Measurements from ENCODE around the gene UTS2. TPM values are rescaled to one million over a fixed set of nuclear protein-coding genes. Genes with fewer than 3 reads are reported as not detected.

UTS2 gene
- total and polyA plus RNA-seq, 4 donors = 0.28 TPM; not detected in 3

DNA sequence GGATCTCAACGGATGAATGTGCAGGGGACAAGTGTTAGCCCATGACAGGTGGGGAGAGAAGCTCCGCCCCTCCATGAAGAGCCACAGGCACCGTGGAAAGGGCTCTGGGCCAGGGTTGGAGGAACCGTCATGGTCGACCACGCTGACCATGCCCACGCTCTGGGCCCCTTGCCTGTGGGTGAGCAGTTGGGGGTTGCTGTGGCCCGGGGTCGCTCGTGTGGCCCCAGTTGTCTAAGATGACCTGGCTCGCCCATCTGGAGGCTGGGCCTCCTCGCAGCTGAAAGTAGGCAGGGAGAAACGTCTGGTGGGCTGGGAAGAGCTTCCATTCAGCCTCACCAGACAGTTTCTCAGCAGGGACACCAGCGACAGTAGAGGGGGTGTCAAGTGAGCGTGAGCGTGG is 13.1 kb upstream of the UTS2 start:
- WGBS = 88% methylated on average over 16 of the region's 16 CpGs

DNA sequence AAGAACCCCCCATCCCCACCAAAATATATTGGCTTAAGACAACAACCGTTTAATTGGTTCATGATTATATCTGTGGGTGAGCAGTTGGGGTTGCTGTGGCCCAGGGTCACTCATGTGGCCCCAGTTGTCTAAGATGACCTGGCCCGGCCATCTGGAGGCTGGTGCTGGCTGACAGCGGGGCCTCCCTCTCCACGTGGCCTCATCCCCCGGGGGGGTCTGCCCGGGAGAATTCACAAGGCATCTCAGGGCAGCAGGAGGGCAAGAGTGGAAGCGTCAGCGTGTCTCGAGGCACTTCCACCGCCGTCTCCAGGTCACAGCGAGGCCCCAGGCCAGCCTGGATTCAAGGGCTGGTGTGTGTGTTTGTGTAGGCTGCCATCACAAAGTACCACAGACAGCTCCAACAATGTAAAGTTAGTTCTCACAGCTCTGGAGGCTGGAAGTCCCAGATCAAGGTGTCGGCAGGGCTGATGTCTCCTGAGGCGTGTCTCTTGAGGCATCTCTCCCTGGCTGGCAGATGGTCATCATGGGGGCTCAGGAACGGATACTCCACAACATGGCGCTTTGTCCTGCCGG is 11.0 kb upstream of the UTS2 start:
- Histone ChIP-seq H3K9me3 (ENCODE audit: control insufficient read depth in 4 of 4, low read length in 3 of 4) (no peaks in the 10 kb centered on the region), H3K9ac (ENCODE audit: low read depth in 1 of 2, low read length in 2 of 2) (no peak overlapping the region), H3K36me3 (ENCODE audit: control insufficient read depth in 4 of 4, insufficient read depth in 3 of 4, low read depth in 1 of 4, low read length in 3 of 4) (no peaks in the 10 kb centered on the region), H3K4me1 (ENCODE audit: control insufficient read depth in 4 of 4, insufficient read depth in 4 of 4, low read length in 3 of 4) (no peaks in the 10 kb centered on the region), H3K27me3 (ENCODE audit: control insufficient read depth in 4 of 4, insufficient read depth in 4 of 4, low read length in 3 of 4) (no peaks in the 10 kb centered on the region), H3K4me3 (ENCODE audit: low read depth in 1 of 3, low read length in 3 of 3) (no peak overlapping the region), H3K27ac (ENCODE audit: low read depth in 1 of 2, low read length in 2 of 2) (no peak overlapping the region)
- DNase-seq (ENCODE audit: low spot score) = no peak
- TF ChIP-seq JUND (IDR thresholded peaks at IDR 0.05) (no peak), HNF4G (IDR thresholded peaks at IDR 0.05) (no peak), HNF4A (conservative IDR thresholded peaks at IDR 0.05) (no peak)
- 84% methylated on average over 17 of the region's 17 CpGs for WGBS

More for the DNA sequence above, 13.1 kb upstream of the UTS2 start:
- no peak overlapping the region for H3K4me3 ChIP-seq (ENCODE audit: low read depth in 1 of 3, low read length in 3 of 3)
- no peak overlapping the region for H3K9ac ChIP-seq (ENCODE audit: low read depth in 1 of 2, low read length in 2 of 2)
- H3K4me1 ChIP-seq (ENCODE audit: control insufficient read depth in 4 of 4, insufficient read depth in 4 of 4, low read length in 3 of 4) = no peaks in the 10 kb centered on the region
- no peak for DNase-seq (ENCODE audit: low spot score)
- no peaks in the 10 kb centered on the region for H3K27me3 ChIP-seq (ENCODE audit: control insufficient read depth in 4 of 4, insufficient read depth in 4 of 4, low read length in 3 of 4)
- TF ChIP-seq GABPA (IDR thresholded peaks at IDR 0.05 in 1 of 2, conservative IDR thresholded peaks at IDR 0.05 in 1 of 2) (no peak), TAF1 (conservative IDR thresholded peaks at IDR 0.05) (no peak), FOXA1 (IDR thresholded peaks at IDR 0.05) (no peak), JUND (IDR thresholded peaks at IDR 0.05) (no peak), HNF4A (conservative IDR thresholded peaks at IDR 0.05) (no peak), HNF4G (IDR thresholded peaks at IDR 0.05) (no peak), NR2F2 (IDR thresholded peaks at IDR 0.05) (no peak), RXRA (IDR thresholded peaks at IDR 0.05) (no peak), EGR1 (IDR thresholded peaks at IDR 0.05; ENCODE audit: low read depth in 2 of 2) (no peak)
- TF ChIP-seq, protein P1, sequence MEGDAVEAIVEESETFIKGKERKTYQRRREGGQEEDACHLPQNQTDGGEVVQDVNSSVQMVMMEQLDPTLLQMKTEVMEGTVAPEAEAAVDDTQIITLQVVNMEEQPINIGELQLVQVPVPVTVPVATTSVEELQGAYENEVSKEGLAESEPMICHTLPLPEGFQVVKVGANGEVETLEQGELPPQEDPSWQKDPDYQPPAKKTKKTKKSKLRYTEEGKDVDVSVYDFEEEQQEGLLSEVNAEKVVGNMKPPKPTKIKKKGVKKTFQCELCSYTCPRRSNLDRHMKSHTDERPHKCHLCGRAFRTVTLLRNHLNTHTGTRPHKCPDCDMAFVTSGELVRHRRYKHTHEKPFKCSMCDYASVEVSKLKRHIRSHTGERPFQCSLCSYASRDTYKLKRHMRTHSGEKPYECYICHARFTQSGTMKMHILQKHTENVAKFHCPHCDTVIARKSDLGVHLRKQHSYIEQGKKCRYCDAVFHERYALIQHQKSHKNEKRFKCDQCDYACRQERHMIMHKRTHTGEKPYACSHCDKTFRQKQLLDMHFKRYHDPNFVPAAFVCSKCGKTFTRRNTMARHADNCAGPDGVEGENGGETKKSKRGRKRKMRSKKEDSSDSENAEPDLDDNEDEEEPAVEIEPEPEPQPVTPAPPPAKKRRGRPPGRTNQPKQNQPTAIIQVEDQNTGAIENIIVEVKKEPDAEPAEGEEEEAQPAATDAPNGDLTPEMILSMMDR (IDR thresholded peaks at IDR 0.05; ENCODE audit: low read depth, low read length, missing input control) = no peak
- H3K36me3 ChIP-seq (ENCODE audit: control insufficient read depth in 4 of 4, insufficient read depth in 3 of 4, low read depth in 1 of 4, low read length in 3 of 4) = no peaks in the 10 kb centered on the region
- H3K27ac ChIP-seq (ENCODE audit: low read depth in 1 of 2, low read length in 2 of 2) = no peak overlapping the region
- H3K9me3 ChIP-seq (ENCODE audit: control insufficient read depth in 4 of 4, low read length in 3 of 4) = no peaks in the 10 kb centered on the region

DNA sequence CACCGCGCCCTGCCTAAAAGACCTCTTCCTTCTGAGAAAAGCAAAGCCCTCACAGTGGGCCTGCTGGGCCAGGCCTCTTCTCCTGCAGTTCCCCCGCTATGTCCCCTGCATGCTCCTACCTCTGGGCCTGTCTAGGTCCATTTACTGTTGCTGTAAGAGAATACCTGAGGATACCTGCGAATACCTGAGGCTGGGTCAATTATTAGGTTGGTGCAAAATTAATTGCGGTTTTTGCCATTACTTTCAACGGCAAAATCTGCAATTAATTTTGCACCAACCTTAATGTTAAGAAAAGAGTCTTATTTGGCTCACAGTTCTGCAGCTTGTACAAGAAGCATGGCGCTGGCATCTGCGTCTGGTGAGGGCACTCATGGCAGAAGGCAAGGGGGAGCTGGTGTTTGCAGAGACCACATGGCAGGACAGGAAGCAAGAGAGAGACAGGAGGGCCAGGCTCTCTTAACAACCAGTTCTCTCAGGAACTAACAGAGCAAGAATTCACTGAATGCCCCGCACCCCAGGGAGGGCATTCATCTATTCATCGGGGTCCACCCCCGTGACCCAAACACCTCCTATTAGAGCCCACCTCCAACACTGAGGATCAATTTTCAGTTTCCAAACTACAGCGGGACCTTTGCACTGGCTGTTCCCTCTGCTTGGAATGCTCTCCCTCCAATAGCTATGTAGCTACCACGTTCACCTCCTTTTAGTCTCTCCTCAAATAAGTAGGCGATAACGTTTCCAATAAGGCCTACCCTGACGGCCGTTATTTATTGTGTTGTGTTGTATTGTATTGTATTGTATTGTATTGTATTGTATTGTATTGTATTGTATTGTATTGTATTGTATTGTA is 9.6 kb upstream of the UTS2 start:
- no peak for DNase-seq (ENCODE audit: low spot score)
- Histone ChIP-seq H3K27ac (ENCODE audit: low read depth in 1 of 2, low read length in 2 of 2) (no peak overlapping the region), H3K9me3 (ENCODE audit: control insufficient read depth in 4 of 4, low read length in 3 of 4) (no peaks in the 10 kb centered on the region), H3K9ac (ENCODE audit: low read depth in 1 of 2, low read length in 2 of 2) (no peak overlapping the region), H3K36me3 (ENCODE audit: control insufficient read depth in 4 of 4, insufficient read depth in 3 of 4, low read depth in 1 of 4, low read length in 3 of 4) (no peaks in the 10 kb centered on the region), H3K4me1 (ENCODE audit: control insufficient read depth in 4 of 4, insufficient read depth in 4 of 4, low read length in 3 of 4) (no peaks in the 10 kb centered on the region), H3K4me3 (ENCODE audit: low read depth in 1 of 3, low read length in 3 of 3) (no peak overlapping the region), H3K27me3 (ENCODE audit: control insufficient read depth in 4 of 4, insufficient read depth in 4 of 4, low read length in 3 of 4) (no peaks in the 10 kb centered on the region)
- 90% methylated on average over 17 of the region's 17 CpGs for WGBS
- TF ChIP-seq FOXA1 (IDR thresholded peaks at IDR 0.05) (no peak), HNF4A (conservative IDR thresholded peaks at IDR 0.05) (no peak), RAD21 (IDR thresholded peaks at IDR 0.05) (no peak), YY1 (IDR thresholded peaks at IDR 0.05) (no peak), EGR1 (IDR thresholded peaks at IDR 0.05; ENCODE audit: low read depth in 2 of 2) (no peak), FOXA2 (IDR thresholded peaks at IDR 0.05) (no peak), GABPA (IDR thresholded peaks at IDR 0.05 in 1 of 2, conservative IDR thresholded peaks at IDR 0.05 in 1 of 2) (no peak), NR2F2 (IDR thresholded peaks at IDR 0.05) (no peak), SP1 (IDR thresholded peaks at IDR 0.05) (no peak), JUND (IDR thresholded peaks at IDR 0.05) (no peak), HNF4G (IDR thresholded peaks at IDR 0.05) (no peak)
- TF ChIP-seq, protein P2, sequence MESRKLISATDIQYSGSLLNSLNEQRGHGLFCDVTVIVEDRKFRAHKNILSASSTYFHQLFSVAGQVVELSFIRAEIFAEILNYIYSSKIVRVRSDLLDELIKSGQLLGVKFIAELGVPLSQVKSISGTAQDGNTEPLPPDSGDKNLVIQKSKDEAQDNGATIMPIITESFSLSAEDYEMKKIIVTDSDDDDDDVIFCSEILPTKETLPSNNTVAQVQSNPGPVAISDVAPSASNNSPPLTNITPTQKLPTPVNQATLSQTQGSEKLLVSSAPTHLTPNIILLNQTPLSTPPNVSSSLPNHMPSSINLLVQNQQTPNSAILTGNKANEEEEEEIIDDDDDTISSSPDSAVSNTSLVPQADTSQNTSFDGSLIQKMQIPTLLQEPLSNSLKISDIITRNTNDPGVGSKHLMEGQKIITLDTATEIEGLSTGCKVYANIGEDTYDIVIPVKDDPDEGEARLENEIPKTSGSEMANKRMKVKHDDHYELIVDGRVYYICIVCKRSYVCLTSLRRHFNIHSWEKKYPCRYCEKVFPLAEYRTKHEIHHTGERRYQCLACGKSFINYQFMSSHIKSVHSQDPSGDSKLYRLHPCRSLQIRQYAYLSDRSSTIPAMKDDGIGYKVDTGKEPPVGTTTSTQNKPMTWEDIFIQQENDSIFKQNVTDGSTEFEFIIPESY (IDR thresholded peaks at IDR 0.05) = no peak
- TF ChIP-seq, protein P3, sequence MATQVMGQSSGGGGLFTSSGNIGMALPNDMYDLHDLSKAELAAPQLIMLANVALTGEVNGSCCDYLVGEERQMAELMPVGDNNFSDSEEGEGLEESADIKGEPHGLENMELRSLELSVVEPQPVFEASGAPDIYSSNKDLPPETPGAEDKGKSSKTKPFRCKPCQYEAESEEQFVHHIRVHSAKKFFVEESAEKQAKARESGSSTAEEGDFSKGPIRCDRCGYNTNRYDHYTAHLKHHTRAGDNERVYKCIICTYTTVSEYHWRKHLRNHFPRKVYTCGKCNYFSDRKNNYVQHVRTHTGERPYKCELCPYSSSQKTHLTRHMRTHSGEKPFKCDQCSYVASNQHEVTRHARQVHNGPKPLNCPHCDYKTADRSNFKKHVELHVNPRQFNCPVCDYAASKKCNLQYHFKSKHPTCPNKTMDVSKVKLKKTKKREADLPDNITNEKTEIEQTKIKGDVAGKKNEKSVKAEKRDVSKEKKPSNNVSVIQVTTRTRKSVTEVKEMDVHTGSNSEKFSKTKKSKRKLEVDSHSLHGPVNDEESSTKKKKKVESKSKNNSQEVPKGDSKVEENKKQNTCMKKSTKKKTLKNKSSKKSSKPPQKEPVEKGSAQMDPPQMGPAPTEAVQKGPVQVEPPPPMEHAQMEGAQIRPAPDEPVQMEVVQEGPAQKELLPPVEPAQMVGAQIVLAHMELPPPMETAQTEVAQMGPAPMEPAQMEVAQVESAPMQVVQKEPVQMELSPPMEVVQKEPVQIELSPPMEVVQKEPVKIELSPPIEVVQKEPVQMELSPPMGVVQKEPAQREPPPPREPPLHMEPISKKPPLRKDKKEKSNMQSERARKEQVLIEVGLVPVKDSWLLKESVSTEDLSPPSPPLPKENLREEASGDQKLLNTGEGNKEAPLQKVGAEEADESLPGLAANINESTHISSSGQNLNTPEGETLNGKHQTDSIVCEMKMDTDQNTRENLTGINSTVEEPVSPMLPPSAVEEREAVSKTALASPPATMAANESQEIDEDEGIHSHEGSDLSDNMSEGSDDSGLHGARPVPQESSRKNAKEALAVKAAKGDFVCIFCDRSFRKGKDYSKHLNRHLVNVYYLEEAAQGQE (IDR thresholded peaks at IDR 0.05) = no peak
- TF ChIP-seq, protein P4, sequence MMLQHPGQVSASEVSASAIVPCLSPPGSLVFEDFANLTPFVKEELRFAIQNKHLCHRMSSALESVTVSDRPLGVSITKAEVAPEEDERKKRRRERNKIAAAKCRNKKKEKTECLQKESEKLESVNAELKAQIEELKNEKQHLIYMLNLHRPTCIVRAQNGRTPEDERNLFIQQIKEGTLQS (IDR thresholded peaks at IDR 0.05) = no peak

Measured in liver (tissue), 9 donors.